GM12878 (cell line): ENCODE measurements around the gene SLC7A5. TPM values are rescaled to one million over a fixed set of nuclear protein-coding genes. Genes with fewer than 3 reads are reported as not detected.

Experiments used
- ATAC-seq: fragments of 200-7000 bp; cut with Tn5 transposase; 3 replicates; pipeline ENCODE4 v1.9.1; 2020; ENCODE audit warnings: mild to moderate bottlenecking, moderate library complexity
- BruUV-seq: library from RNA; stranded (reverse); fragments of 400-500 nt; replicated peaks from 2 replicates; lab custom pipeline; 2021; lab: Mats Ljungman, UMichigan
- CTCF ChIA-PET: fragments of 300-600 bp; sonication (Branson Sonifier 250); formaldehyde crosslinking; extraction: SDS; loops from one replicate; lab custom pipeline; 2021; ENCODE audit warnings: inconsistent platforms; lab: Yijun Ruan, JAX
- POLR2A ChIA-PET: fragments of 350-600 bp; formaldehyde crosslinking; extraction: SDS; loops from one replicate; lab custom pipeline; 2021; ENCODE audit warnings: inconsistent platforms; lab: Charles Lee
- RAD21 ChIA-PET: fragments of 300-600 bp; sonication (Branson Sonifier 250); formaldehyde crosslinking; loops from one replicate; lab custom pipeline; 2023; ENCODE audit warnings: antibody characterized with exemption; ENCODE audit not compliant: unreplicated experiment; lab: Charles Lee
- SMC1A ChIA-PET: fragments of 300-600 bp; sonication (Branson Sonifier 250); formaldehyde crosslinking; loops from one replicate; lab custom pipeline; 2023; ENCODE audit not compliant: unreplicated experiment, uncharacterized antibody; lab: Charles Lee
- DNase-seq: peaks from one replicate; pipeline ENCODE4 v3.0.0-alpha.2; 2011; ENCODE audit warnings: low read depth, low spot score
- FAIRE-seq: peaks from 3 replicates; lab custom pipeline; 2011; peaks lifted over from hg19 to GRCh38; lab: Jason Lieb, UNC
- H2AFZ ChIP-seq: 2 replicates; pipeline ENCODE4 v1.6.0; 2011; ENCODE audit warnings: low read depth, low read length, control low read depth; ENCODE audit not compliant: control insufficient read depth
- H3K27ac ChIP-seq: 2 replicates; pipeline ENCODE4 v1.5.1; 2011; ENCODE audit warnings: control low read depth; ENCODE audit not compliant: control insufficient read depth, insufficient read depth
- H3K27me3 ChIP-seq, 2 experiments: replicated peaks in 1 of 2; 2 replicates each; pipeline versions ENCODE4 v1.6.0 to v1.6.1; 2011; ENCODE audit warnings: low read length in 1 of 2; ENCODE audit not compliant: control insufficient read depth in 2 of 2, insufficient read depth in 2 of 2
- H3K36me3 ChIP-seq, 2 experiments: 2 replicates each; pipeline ENCODE4 v1.5.1; 2011; ENCODE audit warnings: low read length in 1 of 2; ENCODE audit not compliant: control insufficient read depth in 2 of 2, insufficient read depth in 2 of 2
- H3K4me1 ChIP-seq: 2 replicates; pipeline ENCODE4 v1.6.1; 2011; ENCODE audit warnings: mild to moderate bottlenecking, low read length, moderate library complexity, mixed read lengths; ENCODE audit not compliant: control insufficient read depth, insufficient read depth
- H3K4me2 ChIP-seq: 2 replicates; pipeline ENCODE4 v1.6.0; 2011; ENCODE audit warnings: control low read depth; ENCODE audit not compliant: control insufficient read depth, insufficient read depth
- H3K4me3 ChIP-seq: fragments of 200-600 bp; sonication (generic); 2 replicates; pipeline ENCODE4 v1.5.1; 2016
- H3K79me2 ChIP-seq: 2 replicates; pipeline ENCODE4 v1.6.0; 2011; ENCODE audit warnings: low read length; ENCODE audit not compliant: control insufficient read depth, insufficient read depth
- H3K9ac ChIP-seq: 2 replicates; pipeline ENCODE4 v1.8.0; 2011; ENCODE audit warnings: low read length, control low read depth, mixed read lengths; ENCODE audit not compliant: control insufficient read depth, insufficient read depth
- H3K9me3 ChIP-seq: replicated peaks from 3 replicates; pipeline ENCODE4 v1.5.1; 2011; ENCODE audit warnings: mild to moderate bottlenecking, low read length; ENCODE audit not compliant: control insufficient read depth, insufficient read depth
- H4K20me1 ChIP-seq: 2 replicates; pipeline ENCODE4 v1.6.0; 2011; ENCODE audit not compliant: control insufficient read depth, insufficient read depth
- POLR2A ChIP-seq: IDR thresholded peaks from 2 replicates; pipeline ENCODE4 v1.6.1; 2011; ENCODE audit warnings: low read depth, mild to moderate bottlenecking, low read length
- WGBS: methylation state at CpG from one replicate; pipeline ENCODE4 v1.1.6; 2016; ENCODE audit warnings: low lambda C conversion rate; ENCODE audit not compliant: insufficient replicate concordance, insufficient coverage; ENCODE audit errors: missing lambda C conversion rate; 5-methylcytosine and 5-hydroxymethylcytosine counted together
- in situ Hi-C: fragments of 300-500 bp; cut with MboI; formaldehyde crosslinking; loops from 9 replicates; pipeline ENCODE4 v1.14.3; 2018; ENCODE audit warnings: mixed read lengths
- intact Hi-C: fragments of 100-400 bp; cut with micrococcal nuclease; formaldehyde crosslinking; loops from one replicate; pipeline ENCODE4 v1.14.2; 2022; ENCODE audit not compliant: unreplicated experiment
- polyA plus RNA-seq, 11 experiments: library from polyadenylated mRNA; depleted of rRNA in 4 of 11; unstranded in 6 of 11; stranded (reverse) in 5 of 11; fragments of >200 nt; fragmentation: Nextera tagmentation in 4 of 11; fragmentation: Illumina TruSeq in 1 of 11; extraction: Ambion mirVana in 4 of 11; extraction: Trizol in 1 of 11; gene quantifications; 1 replicate in 1 of 11; 2 replicates in 10 of 11; pipeline versions ENCODE4 v1.2.1 to v1.2.3, GENCODE V29; 2011 to 2016; ENCODE audit warnings: inconsistent platforms in 2 of 11, missing spikeins in 2 of 11, low read depth in 1 of 11
- total RNA-seq, 4 experiments: library from RNA; depleted of rRNA in 3 of 4; stranded (reverse); fragments of >200 nt in 3 of 4; fragmentation: Illumina TruSeq in 1 of 4; extraction: Trizol in 1 of 4; gene quantifications; 2 replicates each; pipeline versions ENCODE4 v1.2.1 to v1.2.3, GENCODE V29; 2013 to 2021
- TF ChIP-seq, protein P1 (sequence below): IDR thresholded peaks from 2 replicates; pipeline ENCODE4 v1.6.1; 2012; ENCODE audit warnings: mild to moderate bottlenecking, low read depth, low read length

Gene SLC7A5
- total and polyA plus RNA-seq, 10 of the 15 experiments (the other 5 are each of a cell fraction or from before 2014, with no cell fraction given) = 2.3 to 101 (median 35.8) TPM

DNA sequence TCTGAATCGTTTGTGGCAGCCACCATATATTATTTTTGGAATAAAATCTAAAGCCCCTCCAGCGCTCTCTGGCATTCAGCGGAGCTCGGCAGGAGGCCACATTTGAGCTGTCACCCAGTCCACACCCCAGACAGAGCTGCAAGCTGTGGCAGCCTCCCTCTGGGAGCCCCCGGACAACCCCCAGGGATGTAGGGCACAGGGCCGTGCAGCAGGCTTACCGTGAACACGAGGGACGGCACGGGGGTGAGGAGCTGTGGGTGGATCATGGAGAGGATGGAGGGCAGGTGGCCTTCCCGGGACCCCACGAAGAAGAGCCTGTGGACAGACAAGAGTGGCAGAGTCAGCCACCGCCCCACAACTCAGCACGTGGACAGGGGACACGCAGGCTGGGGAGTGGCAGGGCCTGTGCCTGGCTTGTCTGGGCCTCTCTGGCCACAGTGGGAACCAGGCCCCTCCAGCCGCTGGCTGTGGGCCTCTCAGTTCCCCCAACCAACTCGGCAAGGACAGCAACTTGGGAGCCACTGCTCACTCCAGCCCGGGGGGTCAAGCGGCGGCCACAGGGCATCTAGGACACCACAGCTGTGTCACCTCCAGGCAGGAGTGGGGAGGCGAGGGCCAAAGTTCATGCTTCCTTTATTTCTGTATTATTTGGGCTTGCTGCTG is 31.5 kb downstream of the SLC7A5 start (continued):
- TF ChIP-seq POLR2A = peak; percentile 37; the same call in 1 of the 2 replicates
- TF ChIP-seq, all 136 proteins: peak for 2

DNA sequence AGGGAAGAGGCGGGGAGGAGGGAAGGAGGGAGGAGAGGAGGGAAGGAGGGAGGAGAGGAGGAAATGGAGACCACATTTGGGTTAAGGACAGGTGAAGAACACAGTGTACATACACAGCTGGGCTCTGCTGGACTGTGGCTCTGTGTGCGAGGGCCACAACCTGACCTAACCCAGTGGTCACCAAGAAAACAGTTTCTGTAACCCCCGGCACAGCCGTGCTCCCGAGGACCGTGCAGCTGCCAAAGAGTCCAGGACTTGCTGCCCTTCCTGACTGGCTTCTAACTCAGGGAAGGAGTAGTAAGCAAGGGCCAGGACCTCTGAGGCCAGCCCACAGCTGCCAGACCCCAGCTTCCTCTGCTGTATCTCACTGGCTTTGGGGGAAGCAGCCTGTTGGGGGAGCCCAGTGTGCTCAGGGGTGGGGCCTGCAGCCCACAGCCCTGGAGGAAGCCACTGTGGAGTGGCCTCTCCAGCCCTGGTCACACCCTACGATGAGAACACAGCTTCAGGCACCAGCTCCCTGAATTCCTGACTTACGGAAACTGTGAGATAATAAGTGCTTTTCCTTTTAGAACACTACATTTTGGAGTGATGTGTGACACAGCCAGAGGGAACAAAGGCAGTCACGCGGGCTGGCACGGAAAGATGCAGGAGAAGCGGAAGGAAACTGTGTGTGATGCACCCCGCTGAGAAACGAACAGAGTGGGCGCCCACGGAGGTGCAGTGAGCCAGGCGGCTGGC is 32.3 kb downstream of the SLC7A5 start:
- DNase-seq (no peak), FAIRE-seq (no peak), ATAC-seq (peak; percentile 17; the same call in 1 of the 3 replicates)
- H3K4me1 ChIP-seq = 0 out of 2 replicates have a peak, but pooled peaks cover 2% of the 10 kb centered on the region
- peaks cover 24 to 76% of the 10 kb centered on the region in 2 experiments for H3K36me3 ChIP-seq
- TF ChIP-seq, protein P1, sequence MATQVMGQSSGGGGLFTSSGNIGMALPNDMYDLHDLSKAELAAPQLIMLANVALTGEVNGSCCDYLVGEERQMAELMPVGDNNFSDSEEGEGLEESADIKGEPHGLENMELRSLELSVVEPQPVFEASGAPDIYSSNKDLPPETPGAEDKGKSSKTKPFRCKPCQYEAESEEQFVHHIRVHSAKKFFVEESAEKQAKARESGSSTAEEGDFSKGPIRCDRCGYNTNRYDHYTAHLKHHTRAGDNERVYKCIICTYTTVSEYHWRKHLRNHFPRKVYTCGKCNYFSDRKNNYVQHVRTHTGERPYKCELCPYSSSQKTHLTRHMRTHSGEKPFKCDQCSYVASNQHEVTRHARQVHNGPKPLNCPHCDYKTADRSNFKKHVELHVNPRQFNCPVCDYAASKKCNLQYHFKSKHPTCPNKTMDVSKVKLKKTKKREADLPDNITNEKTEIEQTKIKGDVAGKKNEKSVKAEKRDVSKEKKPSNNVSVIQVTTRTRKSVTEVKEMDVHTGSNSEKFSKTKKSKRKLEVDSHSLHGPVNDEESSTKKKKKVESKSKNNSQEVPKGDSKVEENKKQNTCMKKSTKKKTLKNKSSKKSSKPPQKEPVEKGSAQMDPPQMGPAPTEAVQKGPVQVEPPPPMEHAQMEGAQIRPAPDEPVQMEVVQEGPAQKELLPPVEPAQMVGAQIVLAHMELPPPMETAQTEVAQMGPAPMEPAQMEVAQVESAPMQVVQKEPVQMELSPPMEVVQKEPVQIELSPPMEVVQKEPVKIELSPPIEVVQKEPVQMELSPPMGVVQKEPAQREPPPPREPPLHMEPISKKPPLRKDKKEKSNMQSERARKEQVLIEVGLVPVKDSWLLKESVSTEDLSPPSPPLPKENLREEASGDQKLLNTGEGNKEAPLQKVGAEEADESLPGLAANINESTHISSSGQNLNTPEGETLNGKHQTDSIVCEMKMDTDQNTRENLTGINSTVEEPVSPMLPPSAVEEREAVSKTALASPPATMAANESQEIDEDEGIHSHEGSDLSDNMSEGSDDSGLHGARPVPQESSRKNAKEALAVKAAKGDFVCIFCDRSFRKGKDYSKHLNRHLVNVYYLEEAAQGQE = no peak
- peak; percentile 21; the same call in 1 of the 2 replicates for TF ChIP-seq POLR2A
- 95% methylated on average over 16 of the region's 17 CpGs for WGBS
- H3K27ac ChIP-seq = no peak overlapping the region
- H4K20me1 ChIP-seq = no peaks in the 10 kb centered on the region
- intact Hi-C loops = no loop called here
- ChIA-PET POLR2A (interaction anchor here (0.6 to 0.8 kb wide), 2 partner anchors 9 to 66 kb away, joined by 3 read pairs; no protein-coding TSS in a partner anchor), RAD21 (no interaction called here), CTCF (interaction anchor here (1.1 to 2.0 kb wide), 2 partner anchors 13 to 16 kb away, joined by 4 to 8 read pairs; no protein-coding TSS in a partner anchor), SMC1A (no interaction called here)
- no peak overlapping the region for H3K4me3 ChIP-seq
- in situ Hi-C loops = no loop called here
- no TSS peak for BruUV-seq
- H3K79me2 ChIP-seq = no peaks in the 10 kb centered on the region
- H3K4me2 ChIP-seq = no peak overlapping the region
- H2AFZ ChIP-seq = no peak overlapping the region
- no peak overlapping the region for H3K9ac ChIP-seq
- H3K9me3 ChIP-seq = no peaks in the 10 kb centered on the region
- H3K27me3 ChIP-seq = no peaks in the 10 kb centered on the region
